Karpas-422 (cell line): ENCODE results near the gene NAA38. TPM values are rescaled to one million over a fixed set of nuclear protein-coding genes. Genes with fewer than 3 reads are reported as not detected.

ENCODE experiments used
- DNase-seq: peaks from one replicate; pipeline ENCODE4 v3.0.0-alpha.2; 2015
- H2AFZ ChIP-seq: fragments of 200-600 bp; sonication (generic); 2 replicates; pipeline ENCODE4 v1.6.1; 2014; ENCODE audit warnings: antibody characterized with exemption, low read length, mixed read lengths
- H3K27ac ChIP-seq: fragments of 200-600 bp; sonication (generic); 2 replicates; pipeline ENCODE4 v1.5.1; 2014; ENCODE audit warnings: mild to moderate bottlenecking, low read length, moderate library complexity
- H3K27me3 ChIP-seq: fragments of 200-600 bp; sonication (generic); 2 replicates; pipeline ENCODE4 v1.6.1; 2014; ENCODE audit warnings: low read length, mixed read lengths
- H3K36me3 ChIP-seq: fragments of 200-600 bp; sonication (generic); 2 replicates; pipeline ENCODE4 v1.6.1; 2014; ENCODE audit warnings: low read length, mixed read lengths; ENCODE audit not compliant: insufficient read depth
- H3K4me1 ChIP-seq: fragments of 200-600 bp; sonication (generic); 2 replicates; pipeline ENCODE4 v1.6.1; 2014; ENCODE audit warnings: mild to moderate bottlenecking, low read length, mixed read lengths
- H3K4me2 ChIP-seq: fragments of 200-600 bp; sonication (generic); 2 replicates; pipeline ENCODE4 v1.6.1; 2014; ENCODE audit warnings: low read length, low read depth, mild to moderate bottlenecking; ENCODE audit not compliant: poor library complexity, severe bottlenecking
- H3K4me3 ChIP-seq: fragments of 200-600 bp; sonication (generic); 2 replicates; pipeline ENCODE4 v1.5.1; 2014; ENCODE audit warnings: mild to moderate bottlenecking, antibody characterized with exemption, low read length, mixed read lengths
- H3K79me2 ChIP-seq: fragments of 200-600 bp; sonication (generic); 2 replicates; pipeline ENCODE4 v1.6.1; 2014; ENCODE audit warnings: mild to moderate bottlenecking, low read length, mixed read lengths
- H3K9ac ChIP-seq: fragments of 200-600 bp; sonication (generic); 2 replicates; pipeline ENCODE4 v1.6.0; 2014; ENCODE audit warnings: low read length
- H3K9me2 ChIP-seq: fragments of 200-600 bp; sonication (generic), shearing (Covaris generic); replicated peaks from 2 replicates; pipeline ENCODE4 v1.6.0; 2014; ENCODE audit warnings: mild to moderate bottlenecking, low read length, moderate library complexity; ENCODE audit not compliant: insufficient read depth
- H3K9me3 ChIP-seq: fragments of 300-700, 200-600 bp; sonication (generic); 2 replicates; pipeline ENCODE4 v1.6.1; 2014; ENCODE audit warnings: low read length, mixed read lengths
- H4K20me1 ChIP-seq: fragments of 200-600 bp; sonication (generic); 2 replicates; pipeline ENCODE4 v1.6.1; 2014; ENCODE audit warnings: mild to moderate bottlenecking, antibody characterized with exemption, low read length, low read depth; ENCODE audit not compliant: insufficient read depth
- total RNA-seq: library from RNA; depleted of rRNA; stranded (reverse); fragments of >200 nt; shearing (Covaris generic); gene quantifications from 2 replicates; pipeline ENCODE4 v1.2.3, GENCODE V29; 2014; ENCODE audit warnings: low replicate concordance

Gene NAA38
- total RNA-seq, 1 experiment from 2014 or later = 321 TPM

DNA sequence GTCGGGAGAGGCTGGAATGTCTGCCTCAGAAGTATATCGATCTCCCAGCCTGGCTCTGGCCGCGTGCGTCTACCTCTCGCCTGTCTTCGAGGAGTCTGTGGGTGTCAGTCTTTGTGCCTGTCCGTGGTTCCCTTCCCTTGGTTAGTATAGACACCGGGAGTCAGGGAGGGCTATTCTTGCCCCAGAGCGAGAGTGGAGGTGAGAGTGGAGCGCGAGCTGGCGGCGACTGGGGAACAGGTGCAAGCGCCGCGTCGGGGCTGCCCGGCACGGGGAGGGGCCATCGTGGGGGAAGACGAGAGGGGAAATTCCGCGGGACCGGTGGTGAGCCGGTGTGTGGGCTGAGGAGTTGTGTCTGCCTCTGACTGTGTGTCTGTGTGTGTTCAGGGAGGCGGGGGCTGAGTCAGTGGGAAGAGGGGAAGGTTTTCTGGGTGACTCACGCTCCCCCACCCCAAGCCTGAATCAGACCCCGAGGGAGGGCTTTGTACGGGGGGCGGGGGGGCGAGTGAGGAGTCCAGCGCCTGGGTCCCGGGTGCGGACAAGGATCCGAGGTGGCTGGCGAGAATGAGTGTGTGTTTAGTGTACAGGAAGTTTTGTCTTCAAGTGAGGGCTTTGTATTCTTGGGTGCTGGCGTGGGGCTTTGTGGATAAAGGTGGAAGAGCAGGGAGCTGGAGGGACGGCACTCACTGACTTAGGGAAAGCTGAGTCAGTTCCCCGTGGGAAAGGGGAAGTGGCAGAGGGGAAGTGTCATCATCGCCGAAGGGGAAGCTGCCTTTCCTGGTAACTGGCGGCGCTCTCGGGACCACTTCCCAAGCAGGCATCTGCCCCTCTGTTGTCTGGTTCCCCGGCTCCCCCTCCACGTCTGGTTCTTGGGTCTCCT lies 14.7 kb downstream of the NAA38 start:
- DNase-seq = peak; percentile 84
- Histone ChIP-seq H3K9me2 (no peaks in the 10 kb centered on the region), H4K20me1 (peaks cover 8% of the 10 kb centered on the region; the same call in 1 of the 2 replicates), H3K4me1 (peaks cover 47% of the 10 kb centered on the region), H3K79me2 (peaks cover 44% of the 10 kb centered on the region), H3K27me3 (no peaks in the 10 kb centered on the region), H3K4me2 (peak overlapping the region; percentile 96), H3K9me3 (no peaks in the 10 kb centered on the region), H2AFZ (no peak overlapping the region), H3K36me3 (no peaks in the 10 kb centered on the region; the same call in 1 of the 2 replicates), H3K27ac (peak overlapping the region; percentile 95), H3K4me3 (peak overlapping the region; percentile 88), H3K9ac (peak overlapping the region; percentile 92)

DNA sequence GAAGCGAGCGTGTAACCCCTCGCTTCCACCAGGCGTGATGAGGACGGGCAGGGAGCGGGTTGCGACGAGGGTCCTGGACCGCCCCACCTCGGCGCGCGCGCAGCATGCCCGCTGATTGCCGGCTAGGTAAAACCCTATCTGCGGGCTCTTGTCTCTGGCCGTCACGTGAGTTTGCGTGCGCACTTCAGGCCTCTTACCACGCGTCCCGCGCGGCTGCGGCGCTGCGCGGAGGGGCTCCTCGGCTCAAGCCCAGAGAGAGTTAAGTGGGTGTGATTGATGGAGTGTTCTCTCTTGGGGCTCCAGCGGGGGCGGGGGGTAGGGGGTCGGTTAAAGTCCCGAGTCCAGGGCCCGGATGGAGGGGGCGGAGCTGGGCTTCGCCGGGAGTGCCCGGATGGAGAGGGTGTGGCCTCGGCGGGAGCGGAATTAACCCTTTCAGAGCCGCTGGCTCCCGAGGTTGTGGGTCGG lies 15.4 kb downstream of the NAA38 start:
- Histone ChIP-seq H3K9ac (peak overlapping the region; percentile 92), H3K4me1 (peaks cover 54% of the 10 kb centered on the region), H3K9me2 (no peaks in the 10 kb centered on the region), H3K4me2 (peak overlapping the region; percentile 96), H3K27ac (peak overlapping the region; percentile 95), H2AFZ (no peak overlapping the region), H3K4me3 (peak overlapping the region; percentile 88), H3K27me3 (no peaks in the 10 kb centered on the region), H3K79me2 (peaks cover 44% of the 10 kb centered on the region), H3K36me3 (no peaks in the 10 kb centered on the region; the same call in 1 of the 2 replicates), H3K9me3 (no peaks in the 10 kb centered on the region), H4K20me1 (peaks cover 8% of the 10 kb centered on the region; the same call in 1 of the 2 replicates)
- peak; percentile 98 for DNase-seq

DNA sequence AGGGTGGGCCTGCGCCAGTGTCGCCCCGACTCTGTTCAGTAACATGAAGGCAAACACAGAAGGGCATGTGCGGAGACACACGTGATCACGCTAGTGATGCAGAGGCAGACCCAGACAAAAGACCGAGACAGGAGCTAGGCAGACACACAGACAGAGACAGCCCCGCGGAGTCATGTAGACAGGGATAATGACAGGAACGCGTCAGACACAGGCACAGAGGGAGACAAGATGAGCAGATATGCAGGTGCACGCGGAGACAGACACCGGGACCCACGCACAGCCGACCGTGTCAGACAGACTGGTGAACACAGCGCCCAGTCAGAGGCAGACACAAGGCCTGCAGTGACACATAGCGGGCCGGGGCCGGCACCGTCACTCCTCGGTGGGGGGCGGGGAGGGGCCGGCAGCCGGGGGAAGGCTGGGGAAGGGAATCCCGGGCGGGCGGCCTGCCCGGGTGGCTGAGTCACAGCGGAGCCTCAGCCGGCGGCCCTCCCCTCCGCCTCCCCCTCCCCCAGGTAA lies 15.9 kb downstream of the NAA38 start:
- Histone ChIP-seq H3K27ac (peak overlapping the region; percentile 95), H3K9ac (peak overlapping the region; percentile 92), H2AFZ (no peak overlapping the region), H3K9me2 (no peaks in the 10 kb centered on the region), H3K36me3 (no peaks in the 10 kb centered on the region; the same call in 1 of the 2 replicates), H3K27me3 (no peaks in the 10 kb centered on the region), H3K4me2 (peak overlapping the region; percentile 96), H3K79me2 (peaks cover 43% of the 10 kb centered on the region), H3K9me3 (no peaks in the 10 kb centered on the region), H4K20me1 (peaks cover 8% of the 10 kb centered on the region; the same call in 1 of the 2 replicates), H3K4me3 (peak overlapping the region; percentile 88), H3K4me1 (peaks cover 59% of the 10 kb centered on the region)
- DNase-seq = peak; percentile 84

GRCh38 chr17:7840875-7841274 lies 16.5 kb downstream of the NAA38 start:
- peak overlapping the region; percentile 88 for H3K4me3 ChIP-seq
- H3K27ac ChIP-seq = peak overlapping the region; percentile 95
- H3K79me2 ChIP-seq = peaks cover 40% of the 10 kb centered on the region
- H2AFZ ChIP-seq = no peak overlapping the region
- H3K27me3 ChIP-seq = no peaks in the 10 kb centered on the region
- no peaks in the 10 kb centered on the region for H3K9me2 ChIP-seq
- no peaks in the 10 kb centered on the region for H3K9me3 ChIP-seq
- H3K9ac ChIP-seq = peak overlapping the region; percentile 92
- no peak for DNase-seq
- no peaks in the 10 kb centered on the region for H3K36me3 ChIP-seq
- H3K4me2 ChIP-seq = peak overlapping the region; percentile 96
- peaks cover 65% of the 10 kb centered on the region for H3K4me1 ChIP-seq
- H4K20me1 ChIP-seq = peaks cover 8% of the 10 kb centered on the region; the same call in 1 of the 2 replicates

DNA sequence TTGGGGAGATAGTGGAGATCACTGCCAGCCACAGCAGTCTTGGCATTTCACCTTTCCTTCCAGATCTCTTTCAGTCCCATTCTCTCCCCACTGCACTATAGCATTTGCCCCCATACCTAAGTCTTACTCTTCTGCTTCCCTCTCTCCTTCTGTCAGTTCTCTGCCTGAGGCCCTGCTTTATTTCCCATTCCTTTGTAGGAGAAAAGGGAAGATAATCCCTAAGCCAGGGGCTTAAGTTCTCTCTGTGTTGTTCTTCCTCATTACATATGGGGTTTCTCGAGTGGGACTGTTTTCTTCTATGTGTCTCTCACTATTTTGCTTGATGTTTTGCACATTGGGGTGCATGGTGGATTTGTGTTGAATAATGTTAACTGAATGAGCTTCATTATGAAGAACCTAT lies 16.9 kb downstream of the NAA38 start:
- H3K27me3 ChIP-seq = no peaks in the 10 kb centered on the region
- peak overlapping the region; percentile 96 for H3K4me2 ChIP-seq
- no peak for DNase-seq
- H3K4me3 ChIP-seq = peak overlapping the region; percentile 88
- H3K9ac ChIP-seq = peak overlapping the region; percentile 92
- H3K79me2 ChIP-seq = peaks cover 37% of the 10 kb centered on the region
- peaks cover 63% of the 10 kb centered on the region for H3K4me1 ChIP-seq
- H3K9me3 ChIP-seq = no peaks in the 10 kb centered on the region
- H3K9me2 ChIP-seq = no peaks in the 10 kb centered on the region
- no peak overlapping the region for H2AFZ ChIP-seq
- H3K36me3 ChIP-seq = no peaks in the 10 kb centered on the region
- H3K27ac ChIP-seq = peak overlapping the region; percentile 95
- H4K20me1 ChIP-seq = peaks cover 5% of the 10 kb centered on the region; the same call in 1 of the 2 replicates

DNA sequence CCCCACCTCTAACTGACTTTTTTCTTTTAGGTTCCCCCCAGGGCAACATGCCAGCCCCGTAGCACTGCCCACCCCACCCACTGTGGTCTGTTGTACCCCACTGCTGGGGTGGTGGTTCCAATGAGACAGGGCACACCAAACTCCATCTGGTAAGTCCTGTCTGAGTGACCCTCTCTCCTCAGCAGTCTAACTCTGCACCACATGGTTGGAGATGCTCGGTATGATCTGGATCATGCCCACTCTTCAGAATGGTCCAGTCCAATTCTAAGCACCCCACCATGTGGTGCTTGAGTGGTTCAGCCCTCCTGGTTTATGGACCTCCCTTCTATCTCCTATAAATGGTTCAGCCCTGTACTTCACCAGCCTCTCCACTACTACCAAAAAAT lies 17.5 kb downstream of the NAA38 start:
- Histone ChIP-seq H3K9ac (peak overlapping the region; percentile 92), H4K20me1 (no peaks in the 10 kb centered on the region; the same call in 1 of the 2 replicates), H3K9me2 (no peaks in the 10 kb centered on the region), H3K4me3 (peak overlapping the region; percentile 88; the same call in 1 of the 2 replicates), H3K4me2 (peak overlapping the region; percentile 96), H3K36me3 (no peaks in the 10 kb centered on the region), H2AFZ (no peak overlapping the region), H3K4me1 (peaks cover 61% of the 10 kb centered on the region), H3K9me3 (no peaks in the 10 kb centered on the region), H3K27ac (peak overlapping the region; percentile 95), H3K79me2 (peaks cover 31% of the 10 kb centered on the region), H3K27me3 (no peaks in the 10 kb centered on the region)
- DNase-seq = peak; percentile 88

DNA sequence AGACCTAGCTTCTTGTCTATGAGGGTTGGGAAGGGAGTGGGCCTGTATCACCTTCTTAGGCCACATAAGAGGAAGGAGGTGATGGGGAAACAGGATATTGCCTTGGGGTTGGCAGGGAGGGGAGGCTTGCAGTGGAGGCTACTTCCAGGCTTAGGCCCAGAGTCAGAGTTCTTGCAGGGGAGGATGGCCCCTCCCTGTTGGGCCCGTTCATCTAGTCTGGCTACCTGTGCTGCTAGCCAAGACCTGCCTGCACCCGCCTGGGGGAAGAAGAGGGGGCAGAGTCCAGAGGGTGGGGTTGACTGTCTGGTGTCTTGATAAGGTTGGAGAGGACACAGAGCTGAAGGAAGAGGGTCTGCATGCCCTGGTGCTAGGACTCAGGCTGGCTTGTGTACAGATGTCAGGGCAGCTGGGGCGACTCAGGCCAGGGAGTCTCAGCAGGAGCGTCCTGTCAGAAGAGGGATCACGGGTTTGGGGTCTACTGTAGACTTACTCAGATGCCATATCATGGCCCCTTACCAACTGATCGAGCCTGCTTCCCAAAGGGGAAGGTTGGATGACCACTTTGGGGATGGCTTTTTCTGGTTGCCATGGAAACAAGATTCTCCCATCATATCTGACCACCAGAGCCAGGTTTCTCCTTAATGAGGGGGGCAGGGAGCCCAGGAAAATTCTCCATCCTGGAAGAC lies 18.0 kb downstream of the NAA38 start:
- Histone ChIP-seq H3K9me2 (no peaks in the 10 kb centered on the region), H3K27ac (peak overlapping the region; percentile 95), H3K4me3 (peak overlapping the region; percentile 88; the same call in 1 of the 2 replicates), H3K4me1 (peaks cover 61% of the 10 kb centered on the region), H4K20me1 (no peaks in the 10 kb centered on the region; the same call in 1 of the 2 replicates), H2AFZ (no peak overlapping the region), H3K9me3 (no peaks in the 10 kb centered on the region), H3K4me2 (peak overlapping the region; percentile 96), H3K79me2 (peaks cover 28% of the 10 kb centered on the region), H3K27me3 (no peaks in the 10 kb centered on the region), H3K36me3 (no peaks in the 10 kb centered on the region), H3K9ac (peak overlapping the region; percentile 92)
- DNase-seq = peak; percentile 59
